GM18867 (cell line): ENCODE data around the gene ASF1A.

Source experiments
- ATAC-seq: cut with Tn5 transposase; IDR thresholded peaks from one replicate; pipeline ENCODE4 v1.9.1; 2021; ENCODE audit warnings: mild to moderate bottlenecking, moderate library complexity; ENCODE audit not compliant: unreplicated experiment

ASF1A gene

GRCh38 chr6:118912646-118913045, 18.7 kb downstream of the ASF1A start:
- ATAC-seq = no peak

GRCh38 chr6:118913161-118913560, 19.2 kb downstream of the ASF1A start:
- no peak for ATAC-seq

GRCh38 chr6:118914598-118914997, 20.6 kb downstream of the ASF1A start:
- ATAC-seq = no peak

DNA sequence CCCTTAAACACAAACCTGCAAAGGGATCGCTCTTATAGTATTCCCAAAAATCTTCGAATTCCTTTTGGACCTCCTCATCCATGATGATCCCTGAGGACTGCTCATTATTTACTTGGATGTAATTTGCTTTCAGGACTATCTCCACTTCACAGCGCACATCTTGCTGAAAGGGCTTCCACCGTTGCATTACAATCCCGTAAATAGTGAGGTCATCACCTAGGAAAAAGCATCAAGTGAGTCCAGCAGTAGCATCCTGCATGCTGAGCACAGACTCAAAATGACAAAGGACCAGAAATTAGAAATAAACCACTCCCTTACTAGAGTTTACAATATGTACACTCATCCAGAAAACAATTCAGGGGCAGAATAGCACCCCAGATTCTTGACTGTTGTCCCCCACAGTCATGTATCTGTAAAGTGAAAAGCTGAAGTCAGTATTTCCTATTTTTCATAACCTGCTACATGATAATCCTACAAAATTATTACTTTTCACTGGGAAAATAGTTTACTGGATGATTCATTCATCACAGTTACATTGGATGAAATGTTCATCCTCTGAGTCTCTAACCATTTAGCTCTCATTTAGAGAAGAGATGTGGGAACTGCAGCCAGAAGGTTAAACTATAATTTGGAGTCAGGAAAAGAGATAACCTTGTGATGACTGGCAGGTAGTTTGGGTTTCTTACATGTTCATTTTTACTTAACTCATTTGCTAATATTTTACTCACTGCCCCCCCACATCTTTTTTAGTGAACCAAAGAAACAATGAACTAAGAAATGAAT, 23.8 kb downstream of the ASF1A start:
- ATAC-seq = no peak

GRCh38 chr6:118918329-118918725, 24.4 kb downstream of the ASF1A start:
- no peak for ATAC-seq

GRCh38 chr6:118921084-118921483, 27.1 kb downstream of the ASF1A start:
- ATAC-seq = no peak

DNA sequence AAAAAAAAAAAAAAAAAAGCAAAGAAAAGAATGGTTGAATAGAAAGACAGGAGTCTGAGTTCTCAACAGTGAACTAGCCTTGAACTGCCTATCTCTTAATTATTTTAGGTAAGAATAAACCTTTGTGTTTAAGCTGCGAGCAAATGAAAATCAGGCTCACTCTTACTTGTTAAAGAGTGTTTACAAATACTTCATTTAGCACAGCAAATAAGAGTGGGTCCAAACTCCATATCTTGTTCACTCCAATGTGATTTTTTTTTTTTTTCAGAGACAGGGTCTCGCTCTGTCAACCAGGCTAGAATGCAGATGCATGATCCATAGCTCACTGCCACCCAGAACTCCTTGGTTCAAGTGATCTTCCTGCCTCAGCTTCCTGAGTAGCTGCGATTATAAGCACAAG, 29.1 kb downstream of the ASF1A start:
- no peak for ATAC-seq

GRCh38 chr6:118930680-118931079, 36.7 kb downstream of the ASF1A start:
- ATAC-seq = no peak

DNA sequence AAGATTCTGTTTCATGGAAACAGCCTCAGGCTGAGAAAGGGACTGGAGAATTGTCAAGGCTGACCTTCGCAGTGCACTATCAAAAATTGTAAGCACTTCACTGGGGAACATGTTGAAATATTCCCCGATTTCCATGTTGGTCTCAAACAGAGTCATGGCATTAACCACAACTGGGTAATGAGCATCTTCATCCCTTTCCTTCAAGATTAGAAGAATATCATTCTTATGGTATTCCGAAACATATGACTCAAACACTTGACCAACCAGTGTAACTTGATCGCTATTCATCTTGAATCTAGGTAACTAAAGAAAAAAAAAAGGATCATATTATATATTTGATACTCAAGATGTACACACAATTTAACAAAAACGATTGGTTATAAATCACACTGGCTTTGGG, 37.5 kb downstream of the ASF1A start:
- no peak for ATAC-seq

GRCh38 chr6:118932421-118932820, 38.5 kb downstream of the ASF1A start:
- ATAC-seq = no peak

GRCh38 chr6:118933855-118934460, 40.0 kb downstream of the ASF1A start:
- peak; percentile 0 for ATAC-seq

GRCh38 chr6:118934461-118935330, 40.7 kb downstream of the ASF1A start, which contains the start of gene MCM9:
Gene MCM9, minus strand, starts transcription at chr6:118935159. Its CDS starts 3,436 bp downstream, at chr6:118931723.
- peak; percentile 97 for ATAC-seq

DNA sequence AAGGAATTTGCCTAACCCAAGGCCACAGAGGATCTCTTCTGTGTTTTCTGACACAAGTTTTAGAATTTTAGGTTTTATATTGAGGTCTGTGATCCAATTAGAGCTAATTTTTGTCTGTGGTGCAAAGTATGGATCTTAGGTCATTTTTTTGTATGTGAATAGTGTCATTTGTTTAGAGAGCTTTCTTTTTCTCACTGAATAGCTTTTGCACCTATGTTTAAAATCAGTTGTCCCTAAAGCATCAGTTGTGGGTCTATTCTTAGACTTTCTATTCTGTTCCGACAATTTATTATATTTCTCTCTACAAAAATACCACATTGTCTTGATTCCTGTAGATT, 41.3 kb downstream of the ASF1A start:
- ATAC-seq = peak; percentile 8

DNA sequence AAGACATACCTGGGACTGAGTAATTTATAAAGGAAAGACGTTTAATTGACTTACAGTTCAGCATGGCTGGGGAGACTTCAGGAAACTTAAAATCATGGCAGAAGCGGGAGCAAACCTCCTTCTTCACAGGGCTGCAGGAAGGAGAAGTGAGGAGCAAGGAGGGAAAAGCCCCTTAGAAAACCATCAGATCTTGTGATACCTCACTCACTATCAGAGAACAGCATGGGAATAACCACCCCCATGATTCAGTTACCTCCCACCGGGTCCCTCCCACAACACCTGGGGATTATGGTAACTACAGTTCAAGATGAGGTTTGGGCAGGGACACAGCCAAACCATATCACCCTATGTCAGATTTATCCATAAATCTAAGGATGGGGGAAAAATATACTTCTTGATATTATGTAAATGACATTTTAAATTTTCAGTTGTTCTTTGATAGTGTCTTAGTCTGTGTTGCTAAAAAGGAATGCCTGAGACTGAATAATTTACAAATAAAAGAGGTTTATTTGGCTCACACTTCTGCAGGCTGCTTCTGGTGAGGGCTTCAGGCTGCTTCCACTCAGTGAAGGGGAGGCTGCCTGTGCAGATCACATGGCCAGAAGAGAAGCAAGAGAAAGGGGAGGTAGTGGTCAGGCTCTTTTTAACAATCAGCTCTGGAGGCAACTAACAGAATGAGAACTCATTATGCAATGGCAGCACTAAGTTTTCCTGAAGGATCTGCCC, 42.2 kb downstream of the ASF1A start:
- no peak for ATAC-seq

GRCh38 chr6:118939683-118940082, 45.7 kb downstream of the ASF1A start:
- no peak for ATAC-seq

DNA sequence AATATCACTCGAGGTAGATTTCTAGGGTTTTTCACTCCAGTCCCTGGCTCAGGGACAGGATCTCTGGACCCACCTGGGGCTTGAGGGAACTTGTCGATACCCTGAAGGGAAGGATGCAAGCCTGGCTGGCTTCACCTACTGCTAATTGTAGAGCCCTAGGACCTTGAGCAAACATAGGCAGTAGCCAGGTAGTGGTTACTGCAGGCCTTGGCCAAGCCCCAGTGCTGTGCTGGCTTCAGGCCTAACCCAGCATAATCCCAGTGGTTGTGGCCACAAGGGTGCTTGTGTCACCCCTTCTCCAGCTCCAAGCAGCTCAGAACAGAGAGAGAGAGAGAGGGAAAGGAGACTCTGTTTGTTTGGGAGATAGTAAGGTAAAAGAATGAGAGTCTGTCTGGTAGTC, 46.8 kb downstream of the ASF1A start:
- ATAC-seq = no peak

DNA sequence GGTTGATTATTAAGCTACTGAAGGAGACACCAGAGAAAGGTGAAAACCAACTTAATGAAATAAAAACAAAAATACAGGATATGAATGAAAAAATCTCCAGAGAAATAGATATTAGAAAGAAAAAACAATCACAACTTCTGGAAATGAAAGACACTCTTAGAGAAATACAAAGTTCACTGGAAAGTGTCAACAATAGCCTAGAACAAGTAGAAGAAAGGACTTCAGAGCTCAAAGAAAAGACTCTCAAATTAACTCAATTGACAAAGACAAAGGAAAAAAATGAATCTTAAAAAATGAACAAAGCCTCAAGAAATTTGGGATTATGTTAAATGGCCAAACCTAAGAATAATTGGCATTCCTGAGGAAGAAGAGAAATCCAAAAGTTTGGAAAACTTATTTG, 51.3 kb downstream of the ASF1A start:
- ATAC-seq = no peak

DNA sequence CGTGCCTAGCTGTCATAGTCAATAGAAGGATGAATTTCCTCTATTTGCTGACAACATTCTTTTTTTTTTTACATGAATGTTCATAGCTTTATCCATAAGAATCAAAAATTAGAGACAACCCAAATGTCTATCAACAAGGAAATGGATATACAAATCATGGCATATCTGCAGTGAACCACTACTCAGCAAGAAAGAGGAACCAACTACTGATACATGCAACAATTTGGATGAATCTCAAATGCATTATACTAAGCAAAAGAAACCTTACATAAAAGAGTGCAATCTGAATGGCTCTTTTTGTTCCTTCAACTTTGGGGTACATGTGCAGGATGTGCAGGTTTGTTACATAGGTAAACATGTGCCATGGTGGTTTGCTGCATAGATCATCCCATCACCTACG, 58.7 kb downstream of the ASF1A start:
- no peak for ATAC-seq

DNA sequence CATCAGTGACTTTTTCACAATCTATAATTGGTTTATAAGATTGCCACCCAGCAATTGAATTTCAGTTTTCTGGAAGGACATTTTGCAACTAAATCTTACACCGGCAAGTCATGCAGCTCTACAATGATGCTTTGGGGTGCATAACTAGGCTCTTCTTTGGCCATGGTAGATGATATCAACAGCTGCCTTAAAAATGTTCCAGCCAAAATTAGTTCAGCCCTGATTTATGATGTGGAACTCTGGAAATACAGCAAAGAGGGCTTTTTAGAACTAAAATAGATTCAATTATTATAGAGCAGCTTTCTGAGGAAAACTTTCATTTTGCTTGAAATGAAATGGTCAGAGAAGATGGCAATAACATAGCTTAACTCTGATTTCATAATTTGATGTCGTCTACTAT, 59.4 kb downstream of the ASF1A start:
- ATAC-seq = no peak
